ENCODE data around the gene ITPR3. TPM values are rescaled to one million over a fixed set of nuclear protein-coding genes. Genes with fewer than 3 reads are reported as not detected.
A peak's percentile ranks its signal among the peaks of the same experiment; 100 is the strongest.

The ITPR3 gene
- polyA plus RNA-seq, 1 of the 3 experiments (the other 2 are of a cell fraction) = 8.1 TPM

GRCh38 chr6:33709605-33710295, 88.6 kb downstream of the ITPR3 start:
- no peaks in the 10 kb centered on the region for H3K9me2 ChIP-seq

More at GRCh38 chr6:33709605-33710295, 88.6 kb downstream of the ITPR3 start:
- Histone ChIP-seq H3F3A (replicated peaks; ENCODE audit: insufficient read depth) (no peaks in the 10 kb centered on the region), H3K27me3 (ENCODE audit: insufficient read depth) (no peaks in the 10 kb centered on the region), H3K9ac (no peak overlapping the region), H4K20me1 (ENCODE audit: insufficient read depth) (no peaks in the 10 kb centered on the region), H3K4me2 (peak overlapping the region; percentile 83), H3K27ac (ENCODE audit: low read depth in 2 of 2, low read length in 1 of 2) (no peak overlapping the region), H3K36me3 (replicated peaks in 1 of 2; ENCODE audit: control insufficient read depth in 1 of 2, insufficient read depth in 2 of 2, low read length in 1 of 2) (peaks cover 7 to 30% of the 10 kb centered on the region in 2 experiments), H2AFZ (ENCODE audit: low read depth) (no peak overlapping the region), H3K4me1 (ENCODE audit: control insufficient read depth in 1 of 2, insufficient read depth in 2 of 2, low read depth in 1 of 2, low read length in 1 of 2) (peaks cover 8 to 19% of the 10 kb centered on the region in 2 experiments; a peak in 3 of 4 replicates), H3K9me3 (no peaks in the 10 kb centered on the region), H3K4me3 (ENCODE audit: low read depth in 2 of 2, low read length in 1 of 2) (no peak overlapping the region), H3K79me2 (ENCODE audit: insufficient read depth) (peaks cover 27% of the 10 kb centered on the region; the same call in 1 of the 2 replicates)
- DNase-seq = no peak
- POLR2A ChIA-PET = no interaction called here
- CTCF ChIA-PET = interaction anchor here (0.7 to 3.9 kb wide), 5 partner anchors 8 to 418 kb away, joined by 3 to 55 read pairs (median 4); no protein-coding TSS in a partner anchor
- WGBS (ENCODE audit: low lambda C conversion rate) = 92% methylated on average over 9 of the region's 10 CpGs
- TF ChIP-seq GATA2 (CRISPR knock-in tag; IDR thresholded peaks at IDR 0.05) (no peak), ZBTB33 (IDR thresholded peaks at IDR 0.05; ENCODE audit: borderline replicate concordance, low read depth) (no peak), USF1 (IDR thresholded peaks at IDR 0.05; ENCODE audit: borderline replicate concordance, low read depth) (no peak), CHD2 (IDR thresholded peaks at IDR 0.05; ENCODE audit: low read length, partially characterized antibody) (no peak), REST (IDR thresholded peaks at IDR 0.05; ENCODE audit: low read depth, low read length) (no peak), TCF12 (IDR thresholded peaks at IDR 0.05) (no peak), POLR2AphosphoS5 (IDR thresholded peaks at IDR 0.05; ENCODE audit: low read depth, low read length) (no peak), PBX3 (IDR thresholded peaks at IDR 0.05) (no peak), MEF2A (IDR thresholded peaks at IDR 0.05; ENCODE audit: borderline replicate concordance, low read depth) (no peak), IRF3 (IDR thresholded peaks at IDR 0.05; ENCODE audit: low read depth, low read length) (no peak), FOSL2 (IDR thresholded peaks at IDR 0.05; ENCODE audit: borderline replicate concordance, low read depth) (no peak), RAD21 (IDR thresholded peaks at IDR 0.05; ENCODE audit: low read length) (no peak)
